SK-N-SH (cell line): Measurements from ENCODE around the gene DR1. TPM values are rescaled to one million over a fixed set of nuclear protein-coding genes. Genes with fewer than 3 reads are reported as not detected.

Source experiments
- CTCF ChIA-PET: fragments of 300-600, 350-600 bp; formaldehyde crosslinking; extraction: SDS; loops from one replicate; lab custom pipeline; 2021; lab: Yijun Ruan, JAX
- POLR2A ChIA-PET: fragments of 350-600 bp; sonication (Branson Sonifier 250); formaldehyde crosslinking; extraction: SDS; loops from one replicate; lab custom pipeline; 2020; ENCODE audit warnings: antibody characterized with exemption, inconsistent platforms; lab: Yijun Ruan, JAX
- DNase-seq: peaks from one replicate; pipeline ENCODE4 v3.0.0; 2012
- H2AFZ ChIP-seq: fragments of 200-600 bp; sonication (generic); 2 replicates; pipeline ENCODE4 v1.8.1; 2016; ENCODE audit warnings: antibody characterized with exemption, mild to moderate bottlenecking, low read depth
- H3F3A ChIP-seq: fragments of 200-600 bp; sonication (generic); replicated peaks from 2 replicates; pipeline ENCODE3; 2016; ENCODE audit warnings: antibody characterized with exemption, mild to moderate bottlenecking; ENCODE audit not compliant: insufficient read depth
- H3K27ac ChIP-seq, 2 experiments: fragments of 200-500 bp in 1 of 2; fragments of 200-600 bp in 1 of 2; sonication (Bioruptor generic) in 1 of 2; sonication (generic), shearing (Covaris generic) in 1 of 2; 2 replicates each; pipeline versions ENCODE4 v1.5.1 to v1.6.1; 2014 to 2016; ENCODE audit warnings: low read depth in 2 of 2, inconsistent platforms in 1 of 2, low read length in 1 of 2, mild to moderate bottlenecking in 1 of 2, mixed read lengths in 1 of 2
- H3K27me3 ChIP-seq: fragments of 200-600 bp; sonication (generic), shearing (Covaris generic); 2 replicates; pipeline ENCODE4 v1.6.1; 2016; ENCODE audit warnings: mixed run types; ENCODE audit not compliant: insufficient read depth
- H3K36me3 ChIP-seq, 2 experiments: fragments of 200-500 bp in 1 of 2; fragments of 200-600 bp in 1 of 2; sonication (Bioruptor generic) in 1 of 2; sonication (generic) in 1 of 2; replicated peaks in 1 of 2; 2 replicates each; pipeline versions ENCODE3 to v1.5.1; 2014 to 2016; ENCODE audit warnings: low read length in 1 of 2, mild to moderate bottlenecking in 1 of 2; ENCODE audit not compliant: insufficient read depth in 2 of 2, control insufficient read depth in 1 of 2
- H3K4me1 ChIP-seq, 2 experiments: fragments of 200-500 bp in 1 of 2; fragments of 200-600 bp in 1 of 2; sonication (Bioruptor generic) in 1 of 2; sonication (generic), shearing (Covaris generic) in 1 of 2; 2 replicates each; pipeline versions ENCODE4 v1.5.1 to v1.6.1; 2014 to 2016; ENCODE audit warnings: low read depth in 1 of 2, low read length in 1 of 2, mixed run types in 1 of 2; ENCODE audit not compliant: insufficient read depth in 2 of 2, control insufficient read depth in 1 of 2
- H3K4me2 ChIP-seq: fragments of 200-600 bp; sonication (generic), shearing (Covaris generic); 2 replicates; pipeline ENCODE4 v1.6.1; 2017; ENCODE audit warnings: mixed run types
- H3K4me3 ChIP-seq, 2 experiments: fragments of 200-500 bp in 1 of 2; fragments of 200-600 bp in 1 of 2; sonication (Bioruptor generic) in 1 of 2; sonication (generic), shearing (Covaris generic) in 1 of 2; 2 replicates each; pipeline versions ENCODE4 v1.5.1 to v1.8.1; 2014 to 2016; ENCODE audit warnings: low read depth in 2 of 2, inconsistent platforms in 1 of 2, low read length in 1 of 2, mild to moderate bottlenecking in 1 of 2, mixed read lengths in 1 of 2, moderate library complexity in 1 of 2
- H3K79me2 ChIP-seq: fragments of 200-600 bp; sonication (generic); 2 replicates; pipeline ENCODE4 v1.8.1; 2017; ENCODE audit warnings: mild to moderate bottlenecking; ENCODE audit not compliant: insufficient read depth
- H3K9ac ChIP-seq: fragments of 200-600 bp; sonication (generic); 2 replicates; pipeline ENCODE4 v1.6.1; 2017; ENCODE audit warnings: mixed run types
- H3K9me2 ChIP-seq: fragments of 200-600 bp; sonication (generic); 2 replicates; pipeline ENCODE4 v1.6.1; 2017; ENCODE audit warnings: mixed run types
- H3K9me3 ChIP-seq: fragments of 200-600 bp; sonication (generic); 2 replicates; pipeline ENCODE4 v1.6.1; 2017; ENCODE audit warnings: mixed run types, mild to moderate bottlenecking, moderate library complexity
- H4K20me1 ChIP-seq: fragments of 200-600 bp; sonication (generic); 2 replicates; pipeline ENCODE4 v1.6.1; 2017; ENCODE audit warnings: mild to moderate bottlenecking, mixed run types; ENCODE audit not compliant: insufficient read depth
- EZH2phosphoT487 ChIP-seq: fragments of 200-600 bp; sonication (generic); IDR thresholded peaks from 2 replicates; pipeline ENCODE4 v1.6.1; 2017; ENCODE audit warnings: low read depth, mixed run types, mild to moderate bottlenecking, antibody characterized with exemption, moderate library complexity, borderline replicate concordance
- FOSL2 ChIP-seq: IDR thresholded peaks from 2 replicates; pipeline ENCODE4 v1.4.0; 2012; ENCODE audit warnings: low read depth, mild to moderate bottlenecking, moderate library complexity, borderline replicate concordance
- JUND ChIP-seq: IDR thresholded peaks from 2 replicates; pipeline ENCODE4 v1.4.0; 2012
- MEF2A ChIP-seq: IDR thresholded peaks from 2 replicates; pipeline ENCODE4 v1.4.0; 2012; ENCODE audit warnings: low read depth, borderline replicate concordance
- RCOR1 ChIP-seq: fragments of 150-350 bp; IDR thresholded peaks from 2 replicates; pipeline ENCODE4 v1.6.1; 2017; ENCODE audit warnings: antibody characterized with exemption, low read length
- RFX5 ChIP-seq: IDR thresholded peaks from 2 replicates; pipeline ENCODE4 v1.6.1; 2012; ENCODE audit warnings: mild to moderate bottlenecking, improper control_type of control experiment, low read length
- SIN3A ChIP-seq: IDR thresholded peaks from 2 replicates; pipeline ENCODE4 v1.6.1; 2012; ENCODE audit warnings: low read depth, mild to moderate bottlenecking, low read length, moderate library complexity, borderline replicate concordance
- SMC3 ChIP-seq: IDR thresholded peaks from 2 replicates; pipeline ENCODE4 v1.6.1; 2012; ENCODE audit warnings: low read depth, low read length, improper control_type of control experiment
- WGBS: methylation state at CpG from one replicate; pipeline ENCODE4 v1.1.6; 2017; ENCODE audit warnings: low lambda C conversion rate; 5-methylcytosine and 5-hydroxymethylcytosine counted together
- polyA plus RNA-seq, 3 experiments: library from polyadenylated mRNA; depleted of rRNA; stranded (reverse); fragments of >200 nt; gene quantifications; 2 replicates each; pipeline ENCODE4 v1.2.3, GENCODE V29; 2012
- TF ChIP-seq, protein P1 (sequence below): IDR thresholded peaks from 2 replicates; pipeline ENCODE4 v1.4.0; 2012; ENCODE audit warnings: low read depth, borderline replicate concordance
- TF ChIP-seq, protein P2 (sequence below): fragments of 150-350 bp; IDR thresholded peaks from 2 replicates; pipeline ENCODE4 v1.6.1; 2017; ENCODE audit warnings: antibody characterized with exemption, low read length, low read depth, borderline replicate concordance
- TF ChIP-seq, protein P3 (sequence below): IDR thresholded peaks from 2 replicates; pipeline ENCODE4; 2012

Gene DR1
- polyA plus RNA-seq, 1 of the 3 experiments (the other 2 are of a cell fraction), result 12.8 TPM

DNA sequence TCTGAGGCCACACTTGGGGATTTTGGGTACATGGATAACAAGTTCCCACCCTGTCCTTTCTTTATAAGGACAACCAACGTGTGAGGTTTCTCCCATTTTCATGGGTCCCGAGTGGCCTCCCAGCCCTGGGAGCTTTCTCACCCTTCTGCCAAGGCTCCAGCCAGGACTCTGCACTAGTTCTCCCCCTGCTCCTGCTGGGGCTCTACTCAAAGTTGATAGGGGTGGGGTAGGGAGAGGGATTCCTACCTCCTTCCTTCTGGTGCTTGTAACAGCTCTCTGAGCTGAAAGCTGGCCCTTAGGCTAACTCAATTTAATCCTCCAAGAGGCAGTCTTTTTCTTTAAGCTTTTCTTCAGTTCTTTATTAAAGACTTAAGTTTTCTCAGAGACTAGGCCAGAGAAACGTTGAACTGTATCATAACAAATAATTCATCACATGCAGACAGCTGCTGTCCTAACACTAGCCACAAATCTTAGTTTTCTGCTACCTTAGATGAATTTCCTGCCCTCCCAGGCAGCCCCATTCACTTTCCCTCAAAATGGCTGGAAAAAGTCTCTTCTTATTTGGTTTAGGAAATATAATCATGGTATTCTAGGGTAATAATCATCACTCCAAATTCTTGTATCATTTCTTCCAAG lies 22.4 kb upstream of the DR1 start:
- no peak overlapping the region for H2AFZ ChIP-seq
- 0 out of 4 replicates have a peak, but pooled peaks cover 0 to 9% of the 10 kb centered on the region in 2 experiments for H3K4me1 ChIP-seq
- no peaks in the 10 kb centered on the region for H3K27me3 ChIP-seq
- no peak overlapping the region for H3K4me2 ChIP-seq
- H3K79me2 ChIP-seq, result no peaks in the 10 kb centered on the region
- no peak overlapping the region for H3K27ac ChIP-seq
- CTCF ChIA-PET, result interaction anchor here (1.2 to 2.8 kb wide), 2 partner anchors 15 to 20 kb away, joined by 3 to 25 read pairs; no protein-coding TSS in a partner anchor
- H3K4me3 ChIP-seq, result no peak overlapping the region
- H4K20me1 ChIP-seq, result no peaks in the 10 kb centered on the region
- no peaks in the 10 kb centered on the region for H3K9me2 ChIP-seq
- H3K9ac ChIP-seq, result no peak overlapping the region
- TF ChIP-seq SIN3A, result no peak
- TF ChIP-seq, protein P1, sequence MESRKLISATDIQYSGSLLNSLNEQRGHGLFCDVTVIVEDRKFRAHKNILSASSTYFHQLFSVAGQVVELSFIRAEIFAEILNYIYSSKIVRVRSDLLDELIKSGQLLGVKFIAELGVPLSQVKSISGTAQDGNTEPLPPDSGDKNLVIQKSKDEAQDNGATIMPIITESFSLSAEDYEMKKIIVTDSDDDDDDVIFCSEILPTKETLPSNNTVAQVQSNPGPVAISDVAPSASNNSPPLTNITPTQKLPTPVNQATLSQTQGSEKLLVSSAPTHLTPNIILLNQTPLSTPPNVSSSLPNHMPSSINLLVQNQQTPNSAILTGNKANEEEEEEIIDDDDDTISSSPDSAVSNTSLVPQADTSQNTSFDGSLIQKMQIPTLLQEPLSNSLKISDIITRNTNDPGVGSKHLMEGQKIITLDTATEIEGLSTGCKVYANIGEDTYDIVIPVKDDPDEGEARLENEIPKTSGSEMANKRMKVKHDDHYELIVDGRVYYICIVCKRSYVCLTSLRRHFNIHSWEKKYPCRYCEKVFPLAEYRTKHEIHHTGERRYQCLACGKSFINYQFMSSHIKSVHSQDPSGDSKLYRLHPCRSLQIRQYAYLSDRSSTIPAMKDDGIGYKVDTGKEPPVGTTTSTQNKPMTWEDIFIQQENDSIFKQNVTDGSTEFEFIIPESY, result no peak
- no peak for TF ChIP-seq RCOR1
- no peak for TF ChIP-seq RFX5
- no peaks in the 10 kb centered on the region for H3K36me3 ChIP-seq
- no peaks in the 10 kb centered on the region for H3K9me3 ChIP-seq
- WGBS, result 71% methylated on average over 3 of the region's 3 CpGs
- DNase-seq, result no peak
- POLR2A ChIA-PET, result no interaction called here
- H3F3A ChIP-seq, result no peaks in the 10 kb centered on the region

DNA sequence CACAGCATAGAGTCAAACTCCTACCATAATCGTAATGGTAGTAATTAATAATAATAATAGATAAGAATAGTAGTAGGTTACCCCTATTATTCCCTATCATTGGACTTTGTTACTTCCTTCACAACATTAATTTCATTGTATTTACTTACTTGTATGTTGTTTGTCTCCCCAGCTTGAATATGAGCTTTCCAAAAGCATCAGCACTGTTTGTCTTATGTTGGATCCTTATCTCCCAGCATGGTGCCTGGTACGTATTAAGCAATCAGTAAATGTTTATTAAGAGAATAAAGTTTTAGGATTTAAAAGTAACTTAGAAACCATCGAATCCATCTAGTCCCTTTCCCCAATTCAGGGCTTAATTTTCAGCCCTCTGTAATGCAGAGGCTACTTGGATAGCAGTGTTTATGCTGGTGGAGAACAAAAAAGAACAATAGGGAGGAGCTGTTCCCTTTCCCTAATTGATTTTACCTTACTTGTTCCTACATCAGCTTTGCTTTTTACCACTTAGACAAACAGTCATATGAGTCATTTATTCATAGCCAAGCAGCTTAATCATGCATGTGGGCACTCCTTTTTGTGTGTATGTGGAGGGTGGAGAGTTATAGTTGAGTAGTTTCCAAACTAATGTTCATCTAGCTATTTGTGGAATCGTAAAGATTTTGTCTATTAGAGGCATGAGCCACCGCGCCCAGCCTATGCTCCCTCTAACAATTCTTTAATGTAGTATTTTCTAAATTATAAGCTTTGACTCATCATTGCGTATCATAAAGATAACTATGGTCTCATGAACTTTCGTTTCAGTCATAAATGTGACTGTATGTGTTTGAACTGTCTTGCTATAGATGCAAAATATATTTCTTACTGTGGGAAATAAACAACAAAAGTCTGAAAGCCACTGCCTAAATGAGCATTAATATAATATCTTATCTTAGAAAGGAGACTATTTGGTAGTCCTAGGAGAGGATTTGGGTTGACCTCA lies 20.9 kb upstream of the DR1 start:
- H3F3A ChIP-seq, result no peaks in the 10 kb centered on the region
- POLR2A ChIA-PET, result no interaction called here
- no peak overlapping the region for H3K9ac ChIP-seq
- H3K4me3 ChIP-seq, result no peak overlapping the region
- no peak for DNase-seq
- 0 out of 2 replicates have a peak overlapping the region, but pooled peaks have one; percentile 12 for H2AFZ ChIP-seq
- H3K27me3 ChIP-seq, result no peaks in the 10 kb centered on the region
- no peaks in the 10 kb centered on the region for H4K20me1 ChIP-seq
- no peaks in the 10 kb centered on the region for H3K9me2 ChIP-seq
- no peaks in the 10 kb centered on the region for H3K9me3 ChIP-seq
- peaks cover 8 to 9% of the 10 kb centered on the region in 2 experiments; a peak in 2 of 4 replicates for H3K4me1 ChIP-seq
- H3K27ac ChIP-seq, result no peak overlapping the region; a peak in 1 of 4 replicates
- TF ChIP-seq EZH2phosphoT487 (no peak), FOSL2 (peak; percentile 55; the same call in 1 of the 2 replicates), SIN3A (no peak), JUND (peak; percentile 50; the same call in 1 of the 2 replicates), SMC3 (no peak), MEF2A (no peak), RCOR1 (no peak)
- TF ChIP-seq, protein P2, sequence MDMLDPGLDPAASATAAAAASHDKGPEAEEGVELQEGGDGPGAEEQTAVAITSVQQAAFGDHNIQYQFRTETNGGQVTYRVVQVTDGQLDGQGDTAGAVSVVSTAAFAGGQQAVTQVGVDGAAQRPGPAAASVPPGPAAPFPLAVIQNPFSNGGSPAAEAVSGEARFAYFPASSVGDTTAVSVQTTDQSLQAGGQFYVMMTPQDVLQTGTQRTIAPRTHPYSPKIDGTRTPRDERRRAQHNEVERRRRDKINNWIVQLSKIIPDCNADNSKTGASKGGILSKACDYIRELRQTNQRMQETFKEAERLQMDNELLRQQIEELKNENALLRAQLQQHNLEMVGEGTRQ, result no peak
- TF ChIP-seq, protein P3, sequence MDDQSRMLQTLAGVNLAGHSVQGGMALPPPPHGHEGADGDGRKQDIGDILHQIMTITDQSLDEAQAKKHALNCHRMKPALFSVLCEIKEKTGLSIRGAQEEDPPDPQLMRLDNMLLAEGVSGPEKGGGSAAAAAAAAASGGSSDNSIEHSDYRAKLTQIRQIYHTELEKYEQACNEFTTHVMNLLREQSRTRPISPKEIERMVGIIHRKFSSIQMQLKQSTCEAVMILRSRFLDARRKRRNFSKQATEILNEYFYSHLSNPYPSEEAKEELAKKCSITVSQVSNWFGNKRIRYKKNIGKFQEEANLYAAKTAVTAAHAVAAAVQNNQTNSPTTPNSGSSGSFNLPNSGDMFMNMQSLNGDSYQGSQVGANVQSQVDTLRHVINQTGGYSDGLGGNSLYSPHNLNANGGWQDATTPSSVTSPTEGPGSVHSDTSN, result no peak
- TF ChIP-seq, protein P1, result no peak
- TF ChIP-seq, all 33 proteins: peak for 2
- Histone ChIP-seq H3K4me2 (no peak overlapping the region), H3K36me3 (no peaks in the 10 kb centered on the region), H3K79me2 (no peaks in the 10 kb centered on the region)
- 59% methylated on average over 8 of the region's 8 CpGs for WGBS
- CTCF ChIA-PET, result interaction anchor here (1.2 to 2.8 kb wide), 2 partner anchors 16 to 21 kb away, joined by 3 to 25 read pairs; no protein-coding TSS in a partner anchor
